ENCODE measurements around the gene TTLL11.
"Not testable (repeated sequence)": the region's sequence is repeated elsewhere in the genome, so short reads cannot be mapped to it uniquely, and the experiment has no call there.

TTLL11 gene

GRCh38 chr9:122008559-122008958 lies 84.5 kb downstream of the TTLL11 start:
- Histone ChIP-seq H3K9me3 (ENCODE audit: severe bottlenecking) (no peaks in the 10 kb centered on the region), H3K4me3 (ENCODE audit: severe bottlenecking) (no peak overlapping the region), H3K36me3 (ENCODE audit: low read depth) (no peaks in the 10 kb centered on the region), H3K27me3 (ENCODE audit: insufficient read depth, poor library complexity, severe bottlenecking) (no peaks in the 10 kb centered on the region), H3K4me1 (ENCODE audit: insufficient read depth, poor library complexity, severe bottlenecking) (no peaks in the 10 kb centered on the region), H3K27ac (ENCODE audit: poor library complexity, severe bottlenecking) (no peak overlapping the region)
- ATAC-seq (ENCODE audit: low read depth) (no peak), DNase-seq (ENCODE audit: low spot score) (no peak)
- TF ChIP-seq CTCF (IDR thresholded peaks at IDR 0.05; ENCODE audit: poor library complexity, severe bottlenecking): no peak

DNA sequence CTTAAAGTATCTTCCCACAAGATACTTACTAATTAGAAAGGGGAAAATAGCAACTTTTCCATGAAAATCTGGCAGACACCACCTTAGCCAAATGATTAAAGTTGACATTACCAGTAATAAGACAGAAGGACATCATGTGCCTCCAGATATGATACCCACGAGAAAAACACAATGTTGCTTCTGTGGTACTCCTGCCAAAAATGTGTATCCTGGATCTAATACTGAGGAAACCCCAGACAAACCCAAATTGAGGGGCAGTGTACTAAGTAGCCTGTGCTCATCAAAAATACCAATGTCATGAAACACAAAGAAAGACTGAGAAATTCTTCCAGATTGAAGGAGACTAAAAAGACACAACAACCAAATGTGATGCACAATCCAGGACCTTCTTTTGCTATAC lies 85.3 kb downstream of the TTLL11 start:
- no peak for TF ChIP-seq CTCF (IDR thresholded peaks at IDR 0.05; ENCODE audit: poor library complexity, severe bottlenecking)
- Histone ChIP-seq H3K27me3 (ENCODE audit: insufficient read depth, poor library complexity, severe bottlenecking) (no peaks in the 10 kb centered on the region), H3K4me1 (ENCODE audit: insufficient read depth, poor library complexity, severe bottlenecking) (no peaks in the 10 kb centered on the region), H3K36me3 (ENCODE audit: low read depth) (no peaks in the 10 kb centered on the region), H3K27ac (ENCODE audit: poor library complexity, severe bottlenecking) (no peak overlapping the region), H3K9me3 (ENCODE audit: severe bottlenecking) (no peaks in the 10 kb centered on the region), H3K4me3 (ENCODE audit: severe bottlenecking) (no peak overlapping the region)
- DNase-seq (ENCODE audit: low spot score) (no peak), ATAC-seq (ENCODE audit: low read depth) (no peak)

- H3K27me3 ChIP-seq (ENCODE audit: insufficient read depth, poor library complexity, severe bottlenecking): no peaks in the 10 kb centered on the region
- H3K36me3 ChIP-seq (ENCODE audit: low read depth): no peaks in the 10 kb centered on the region
- no peaks in the 10 kb centered on the region for H3K9me3 ChIP-seq (ENCODE audit: severe bottlenecking)
- ATAC-seq (ENCODE audit: low read depth) (peak; percentile 85), DNase-seq (ENCODE audit: low spot score) (no peak)
- TF ChIP-seq CTCF (IDR thresholded peaks at IDR 0.05; ENCODE audit: poor library complexity, severe bottlenecking): peak; percentile 73
- no peak overlapping the region for H3K27ac ChIP-seq (ENCODE audit: poor library complexity, severe bottlenecking)
- no peaks in the 10 kb centered on the region for H3K4me1 ChIP-seq (ENCODE audit: insufficient read depth, poor library complexity, severe bottlenecking)
- H3K4me3 ChIP-seq (ENCODE audit: severe bottlenecking): no peak overlapping the region
These were observed 87.5 kb downstream of the TTLL11 start for GRCh38 chr9:122005597-122005996.

DNA sequence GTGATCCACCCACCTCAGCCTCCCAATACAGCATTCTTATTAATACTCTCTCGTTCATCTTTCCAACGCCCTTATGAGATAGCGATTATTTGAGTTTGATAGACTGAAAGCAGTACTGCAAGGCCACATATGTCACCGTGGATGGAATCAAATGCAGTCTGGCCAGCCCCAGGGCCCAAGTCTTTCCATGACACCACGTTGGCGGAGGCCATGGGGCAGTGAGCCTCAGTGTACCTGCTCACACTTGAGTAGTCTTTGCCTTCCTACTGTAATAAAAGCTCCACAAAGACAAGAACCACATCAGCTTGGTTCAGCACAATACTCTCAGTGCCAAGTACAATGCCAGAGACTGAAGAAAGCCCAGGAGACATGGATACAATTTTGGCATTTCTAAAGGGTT lies 88.5 kb downstream of the TTLL11 start:
- Histone ChIP-seq H3K36me3 (ENCODE audit: low read depth) (no peaks in the 10 kb centered on the region), H3K4me3 (ENCODE audit: severe bottlenecking) (no peak overlapping the region), H3K4me1 (ENCODE audit: insufficient read depth, poor library complexity, severe bottlenecking) (no peaks in the 10 kb centered on the region), H3K27ac (ENCODE audit: poor library complexity, severe bottlenecking) (no peak overlapping the region), H3K9me3 (ENCODE audit: severe bottlenecking) (no peaks in the 10 kb centered on the region), H3K27me3 (ENCODE audit: insufficient read depth, poor library complexity, severe bottlenecking) (no peaks in the 10 kb centered on the region)
- no peak for TF ChIP-seq CTCF (IDR thresholded peaks at IDR 0.05; ENCODE audit: poor library complexity, severe bottlenecking)
- DNase-seq (ENCODE audit: low spot score) (no peak), ATAC-seq (ENCODE audit: low read depth) (no peak)

DNA sequence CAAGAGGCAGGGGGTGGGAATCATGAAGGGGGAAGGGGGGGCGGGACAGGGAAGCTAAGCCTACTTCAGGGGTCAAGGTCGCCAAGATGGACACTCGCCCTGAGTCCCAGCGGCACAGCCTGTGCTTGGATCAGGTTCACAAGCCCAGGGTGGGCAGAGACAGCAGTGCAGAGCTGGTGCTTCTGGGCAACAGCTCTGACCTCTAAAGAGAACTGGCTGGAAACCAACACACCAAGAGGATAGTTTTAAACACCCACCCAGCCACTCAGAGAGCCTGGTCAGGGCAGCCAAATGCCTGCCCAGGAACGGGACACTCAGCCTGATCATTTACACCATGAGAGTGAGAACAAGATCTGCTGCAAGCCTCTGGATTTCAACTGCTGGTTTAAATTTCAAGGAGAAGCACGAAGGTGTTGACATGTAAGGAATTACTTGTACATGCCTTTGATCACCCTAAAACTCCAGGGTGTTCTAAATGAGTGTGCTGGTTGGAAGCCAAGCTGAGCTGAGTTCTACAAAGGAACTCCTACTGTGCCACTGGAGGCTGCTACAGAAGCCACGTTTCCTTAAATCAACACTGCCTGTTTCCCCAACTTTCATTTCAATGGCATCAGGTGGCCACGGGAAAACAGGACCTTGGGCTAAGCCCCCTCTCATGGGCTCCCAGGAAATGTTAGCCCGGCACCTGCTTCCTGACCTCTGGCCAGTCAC lies 91.5 kb downstream of the TTLL11 start:
- no peak for TF ChIP-seq CTCF (IDR thresholded peaks at IDR 0.05; ENCODE audit: poor library complexity, severe bottlenecking)
- Histone ChIP-seq H3K27ac (ENCODE audit: poor library complexity, severe bottlenecking) (no peak overlapping the region), H3K9me3 (ENCODE audit: severe bottlenecking) (no peaks in the 10 kb centered on the region), H3K36me3 (ENCODE audit: low read depth) (no peaks in the 10 kb centered on the region), H3K4me1 (ENCODE audit: insufficient read depth, poor library complexity, severe bottlenecking) (no peaks in the 10 kb centered on the region), H3K27me3 (ENCODE audit: insufficient read depth, poor library complexity, severe bottlenecking) (no peaks in the 10 kb centered on the region), H3K4me3 (ENCODE audit: severe bottlenecking) (no peak overlapping the region)
- DNase-seq (ENCODE audit: low spot score) (no peak), ATAC-seq (ENCODE audit: low read depth) (no peak)

- H3K27ac ChIP-seq (ENCODE audit: poor library complexity, severe bottlenecking); DNase-seq (ENCODE audit: low spot score); H3K4me1 ChIP-seq (ENCODE audit: insufficient read depth, poor library complexity, severe bottlenecking); ATAC-seq (ENCODE audit: low read depth); H3K36me3 ChIP-seq (ENCODE audit: low read depth); H3K9me3 ChIP-seq (ENCODE audit: severe bottlenecking); H3K4me3 ChIP-seq (ENCODE audit: severe bottlenecking); H3K27me3 ChIP-seq (ENCODE audit: insufficient read depth, poor library complexity, severe bottlenecking): not testable (repeated sequence)
These were observed 92.6 kb downstream of the TTLL11 start for GRCh38 chr9:122000526-122000925.

All from RWPE2 (cell line).